Kidney capillary endothelial cell (primary cell): ENCODE data around the gene TLR8.
A peak's percentile ranks its signal among the peaks of the same experiment; 100 is the strongest.
"Not testable (repeated sequence)": the region's sequence is repeated elsewhere in the genome, so short reads cannot be mapped to it uniquely, and the experiment has no call there.

Experiments
- DNase-seq: peaks from one replicate; pipeline ENCODE4 v3.0.0-alpha.2; 2018; ENCODE audit warnings: low spot score

TLR8 gene

GRCh38 chrX:12898073-12898472 is 8.3 kb upstream of the TLR8 start:
- DNase-seq: no peak

- no peak for DNase-seq
These were observed 6.9 kb upstream of the TLR8 start for GRCh38 chrX:12899506-12899905.

GRCh38 chrX:12901486-12901885 is 4.9 kb upstream of the TLR8 start:
- DNase-seq: peak; percentile 14

GRCh38 chrX:12903646-12904045 is 2.8 kb upstream of the TLR8 start:
- no peak for DNase-seq

- no peak for DNase-seq
These were observed 4.2 kb downstream of the TLR8 start for GRCh38 chrX:12910423-12911121.

DNA sequence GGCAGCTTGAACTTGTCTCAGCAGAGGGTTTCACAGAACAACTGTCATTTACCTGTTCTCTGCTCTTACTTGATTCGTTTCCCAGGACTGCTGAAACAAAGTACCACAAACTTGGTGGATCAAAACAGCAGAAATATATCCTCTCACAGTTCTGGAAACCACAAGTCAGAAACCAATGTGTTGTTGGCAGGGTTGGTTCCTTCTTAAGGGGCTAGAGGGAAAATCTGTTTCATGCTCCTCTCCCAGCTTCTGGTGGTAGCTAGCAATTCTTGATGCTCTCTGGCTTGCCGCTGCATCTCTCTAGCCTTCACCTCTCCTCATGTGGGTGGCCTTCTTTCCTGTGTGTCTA is 4.7 kb downstream of the TLR8 start:
- DNase-seq: no peak

DNA sequence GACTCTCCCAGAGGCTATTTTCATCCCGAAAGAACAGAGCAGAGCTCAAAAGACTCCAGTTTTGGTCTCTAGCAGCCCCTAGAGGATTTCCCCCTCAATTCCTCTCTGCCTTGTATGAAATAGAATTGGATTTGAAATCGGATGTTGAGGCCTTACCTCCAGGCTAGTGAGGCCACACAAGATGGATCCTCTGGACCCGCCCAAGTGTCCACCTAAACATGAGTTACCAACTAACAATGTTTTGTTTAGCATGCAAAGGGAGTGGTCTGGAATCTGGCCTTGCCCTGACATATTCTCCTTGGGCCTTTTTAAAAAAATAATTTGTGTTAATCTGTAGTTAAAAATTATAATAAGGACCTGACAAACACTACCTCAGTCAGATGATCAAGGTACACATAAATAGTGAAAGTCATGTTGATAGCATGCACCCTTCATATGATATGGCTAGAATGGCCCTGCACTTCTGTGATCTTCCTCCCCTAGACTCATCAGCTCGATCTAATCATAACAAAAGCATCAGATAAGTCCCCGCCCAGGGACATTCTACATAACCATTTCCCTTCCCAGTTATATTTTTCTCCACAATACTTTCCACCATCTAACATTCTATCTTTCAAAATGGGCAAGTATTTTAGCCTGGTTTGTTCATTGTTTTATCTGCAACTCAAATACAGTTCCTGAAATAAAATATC is 6.5 kb downstream of the TLR8 start:
- DNase-seq: no peak

- no peak for DNase-seq
These were observed 11.3 kb downstream of the TLR8 start for GRCh38 chrX:12917753-12918152.

DNA sequence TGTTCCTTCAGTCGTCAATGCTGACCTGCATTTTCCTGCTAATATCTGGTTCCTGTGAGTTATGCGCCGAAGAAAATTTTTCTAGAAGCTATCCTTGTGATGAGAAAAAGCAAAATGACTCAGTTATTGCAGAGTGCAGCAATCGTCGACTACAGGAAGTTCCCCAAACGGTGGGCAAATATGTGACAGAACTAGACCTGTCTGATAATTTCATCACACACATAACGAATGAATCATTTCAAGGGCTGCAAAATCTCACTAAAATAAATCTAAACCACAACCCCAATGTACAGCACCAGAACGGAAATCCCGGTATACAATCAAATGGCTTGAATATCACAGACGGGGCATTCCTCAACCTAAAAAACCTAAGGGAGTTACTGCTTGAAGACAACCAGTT is 12.6 kb downstream of the TLR8 start:
- DNase-seq: no peak

DNA sequence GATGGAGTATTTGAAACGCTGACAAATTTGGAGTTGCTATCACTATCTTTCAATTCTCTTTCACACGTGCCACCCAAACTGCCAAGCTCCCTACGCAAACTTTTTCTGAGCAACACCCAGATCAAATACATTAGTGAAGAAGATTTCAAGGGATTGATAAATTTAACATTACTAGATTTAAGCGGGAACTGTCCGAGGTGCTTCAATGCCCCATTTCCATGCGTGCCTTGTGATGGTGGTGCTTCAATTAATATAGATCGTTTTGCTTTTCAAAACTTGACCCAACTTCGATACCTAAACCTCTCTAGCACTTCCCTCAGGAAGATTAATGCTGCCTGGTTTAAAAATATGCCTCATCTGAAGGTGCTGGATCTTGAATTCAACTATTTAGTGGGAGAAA is 13.2 kb downstream of the TLR8 start:
- no peak for DNase-seq

GRCh38 chrX:12920990-12921389 is 14.6 kb downstream of the TLR8 start:
- no peak for DNase-seq

DNA sequence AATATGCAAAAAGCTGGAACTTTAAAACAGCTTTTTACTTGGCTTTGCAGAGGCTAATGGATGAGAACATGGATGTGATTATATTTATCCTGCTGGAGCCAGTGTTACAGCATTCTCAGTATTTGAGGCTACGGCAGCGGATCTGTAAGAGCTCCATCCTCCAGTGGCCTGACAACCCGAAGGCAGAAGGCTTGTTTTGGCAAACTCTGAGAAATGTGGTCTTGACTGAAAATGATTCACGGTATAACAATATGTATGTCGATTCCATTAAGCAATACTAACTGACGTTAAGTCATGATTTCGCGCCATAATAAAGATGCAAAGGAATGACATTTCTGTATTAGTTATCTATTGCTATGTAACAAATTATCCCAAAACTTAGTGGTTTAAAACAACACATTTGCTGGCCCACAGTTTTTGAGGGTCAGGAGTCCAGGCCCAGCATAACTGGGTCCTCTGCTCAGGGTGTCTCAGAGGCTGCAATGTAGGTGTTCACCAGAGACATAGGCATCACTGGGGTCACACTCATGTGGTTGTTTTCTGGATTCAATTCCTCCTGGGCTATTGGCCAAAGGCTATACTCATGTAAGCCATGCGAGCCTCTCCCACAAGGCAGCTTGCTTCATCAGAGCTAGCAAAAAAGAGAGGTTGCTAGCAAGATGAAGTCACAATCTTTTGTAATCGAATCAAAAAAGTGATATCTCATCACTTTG is 15.6 kb downstream of the TLR8 start:
- DNase-seq: no peak

- DNase-seq: no peak
These were observed 16.1 kb downstream of the TLR8 start for GRCh38 chrX:12922599-12922919.

- no peak for DNase-seq
These were observed 23.3 kb downstream of the TLR8 start for GRCh38 chrX:12929701-12930100.

DNA sequence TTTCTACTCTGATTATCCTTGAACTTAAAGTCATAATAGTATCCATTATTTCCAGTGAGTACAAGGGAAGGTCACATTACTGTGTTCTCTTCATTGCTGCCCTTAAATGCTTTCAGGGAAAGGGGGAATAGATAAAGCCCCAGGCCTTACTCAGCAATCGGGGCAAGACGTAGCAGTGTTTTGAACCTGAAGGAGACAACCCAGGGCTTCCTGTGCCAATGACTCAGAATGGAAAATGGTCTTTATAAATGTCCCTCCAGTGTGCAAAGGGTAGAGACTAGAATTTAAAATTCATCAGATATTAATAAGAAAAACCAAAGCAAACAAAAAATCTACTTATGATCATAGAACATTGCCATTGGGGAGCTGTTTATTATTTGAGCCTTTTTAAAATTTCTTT is 23.7 kb downstream of the TLR8 start:
- DNase-seq: no peak

DNA sequence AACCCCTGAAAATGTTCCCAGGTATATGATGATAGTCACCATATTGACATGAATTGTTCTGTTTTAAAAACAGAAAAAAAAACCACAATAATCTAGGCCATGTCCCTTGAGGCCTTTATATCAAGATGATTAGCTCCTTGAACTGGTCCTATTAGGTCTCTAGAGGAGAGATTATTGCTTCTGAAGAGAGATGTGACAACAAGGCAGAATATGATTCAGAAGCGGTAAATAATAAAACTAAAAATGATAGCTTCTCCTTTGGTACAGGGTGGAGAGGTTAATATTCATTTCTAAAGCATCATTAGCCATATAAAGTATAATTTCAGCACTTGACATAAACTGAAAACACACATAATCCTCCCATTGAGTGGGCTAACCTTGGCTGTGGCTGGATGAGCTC is 25.8 kb downstream of the TLR8 start:
- DNase-seq: no peak

- DNase-seq: no peak
These were observed 28.4 kb downstream of the TLR8 start for GRCh38 chrX:12934850-12935249.

- DNase-seq: no peak
These were observed 30.5 kb downstream of the TLR8 start for GRCh38 chrX:12936947-12937346.

DNA sequence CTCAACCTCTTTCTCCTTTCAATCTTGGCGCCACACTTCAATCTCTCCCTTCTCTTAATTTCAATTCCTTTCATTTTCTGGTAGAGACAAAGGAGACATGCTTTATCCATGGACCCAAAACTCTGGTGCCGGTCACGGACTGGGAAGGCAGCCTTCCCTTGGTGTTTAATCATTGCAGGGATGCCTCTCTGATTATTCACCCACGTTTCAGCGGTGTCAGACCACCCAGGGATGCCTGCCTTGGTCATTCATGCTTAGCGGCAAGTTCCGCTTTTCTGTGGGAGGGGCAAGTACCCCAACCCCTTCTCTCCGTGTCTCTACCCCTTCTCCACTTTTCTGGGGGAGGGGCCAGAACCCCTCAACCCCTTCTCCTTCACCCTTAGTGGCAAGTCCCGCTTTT is 34.1 kb downstream of the TLR8 start:
- DNase-seq: not testable (repeated sequence)

- not testable (repeated sequence) for DNase-seq
These were observed 37.2 kb downstream of the TLR8 start for GRCh38 chrX:12943592-12943991.

DNA sequence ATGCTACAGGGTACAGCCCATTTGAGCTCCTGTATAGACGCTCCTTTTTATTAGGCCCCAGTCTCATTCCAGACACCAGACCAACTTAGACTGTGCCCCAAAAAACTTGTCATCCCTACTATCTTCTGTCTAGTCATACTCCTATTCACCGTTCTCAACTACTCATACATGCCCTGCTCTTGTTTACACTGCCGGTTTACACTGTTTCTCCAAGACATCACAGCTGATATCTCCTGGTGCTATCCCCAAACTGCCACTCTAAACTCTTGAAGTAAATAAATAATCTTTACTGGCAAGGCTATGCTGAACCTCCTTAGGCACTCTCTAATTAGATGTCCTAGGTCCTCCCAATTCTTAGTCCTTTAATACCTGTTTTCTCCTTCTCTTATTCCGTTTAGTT is 38.0 kb downstream of the TLR8 start:
- DNase-seq: not testable (repeated sequence)

- DNase-seq: no peak
These were observed 39.1 kb downstream of the TLR8 start for GRCh38 chrX:12945494-12945893.

GRCh38 chrX:12946406-12946805 is 40.0 kb downstream of the TLR8 start:
- no peak for DNase-seq
